H1 (cell line): ENCODE results near the gene DYNC2H1. TPM values are rescaled to one million over a fixed set of nuclear protein-coding genes. Genes with fewer than 3 reads are reported as not detected.

Experiments used
- CTCF ChIA-PET: fragments of 300-600 bp; sonication (Branson Sonifier 250); formaldehyde crosslinking; loops from one replicate; lab custom pipeline; 2021; ENCODE audit not compliant: partially characterized antibody; lab: Charles Lee
- POLR2A ChIA-PET: fragments of 300-600 bp; sonication (Branson Sonifier 250); formaldehyde crosslinking; loops from one replicate; lab custom pipeline; 2021; ENCODE audit warnings: inconsistent platforms; ENCODE audit not compliant: partially characterized antibody; lab: Charles Lee
- DNase-seq, 2 experiments: peaks; one replicate each; pipeline versions ENCODE4 v3.0.0 to v3.0.0-alpha.2; 2010 to 2022; ENCODE audit warnings: low spot score in 2 of 2, low read depth in 1 of 2, mixed read lengths in 1 of 2
- FAIRE-seq: peaks from 2 replicates; lab custom pipeline; 2011; peaks lifted over from hg19 to GRCh38; lab: Jason Lieb, UNC
- H2AFZ ChIP-seq: 2 replicates; pipeline ENCODE4 v1.8.1; 2012; ENCODE audit warnings: low read length, inconsistent platforms
- H2AK5ac ChIP-seq: 2 replicates; pipeline ENCODE4 v1.6.1; 2013; ENCODE audit warnings: low read depth, low read length
- H2BK120ac ChIP-seq: replicated peaks from 2 replicates; pipeline ENCODE3; 2013; ENCODE audit warnings: low read depth, low read length, inconsistent platforms
- H2BK12ac ChIP-seq: 2 replicates; pipeline ENCODE4 v1.6.1; 2013; ENCODE audit warnings: low read depth, low read length
- H2BK15ac ChIP-seq: 2 replicates; pipeline ENCODE4 v1.6.1; 2013; ENCODE audit warnings: low read length
- H2BK20ac ChIP-seq: 2 replicates; pipeline ENCODE4 v1.6.1; 2013; ENCODE audit warnings: low read length
- H2BK5ac ChIP-seq: 2 replicates; pipeline ENCODE4 v1.6.1; 2013; ENCODE audit warnings: low read depth, low read length
- H3K14ac ChIP-seq: 2 replicates; pipeline ENCODE4 v1.6.1; 2013; ENCODE audit warnings: inconsistent platforms; ENCODE audit not compliant: insufficient read length
- H3K18ac ChIP-seq: 2 replicates; pipeline ENCODE4 v1.6.1; 2013; ENCODE audit warnings: low read length; ENCODE audit errors: extremely low read depth
- H3K23ac ChIP-seq: 2 replicates; pipeline ENCODE4 v1.6.1; 2013; ENCODE audit warnings: inconsistent platforms; ENCODE audit not compliant: insufficient read length
- H3K23me2 ChIP-seq: 2 replicates; pipeline ENCODE4 v1.6.1; 2013; ENCODE audit warnings: low read depth, low read length
- H3K27ac ChIP-seq: 2 replicates; pipeline ENCODE4 v1.6.1; 2011; ENCODE audit warnings: low read depth, low read length, inconsistent platforms
- H3K27me3 ChIP-seq, 4 experiments: replicated peaks in 1 of 4; 1 replicate in 1 of 4; 2 replicates in 3 of 4; pipeline versions ENCODE4 v1.6.1 to v1.8.1; 2011 to 2013; ENCODE audit warnings: low read length in 3 of 4, mild to moderate bottlenecking in 3 of 4, inconsistent platforms in 2 of 4, mixed read lengths in 2 of 4, moderate library complexity in 1 of 4; ENCODE audit not compliant: control insufficient read depth in 3 of 4, insufficient read depth in 3 of 4; ENCODE audit errors: extremely low read depth in 1 of 4
- H3K36me3 ChIP-seq, 4 experiments: 2 replicates each; pipeline versions ENCODE4 v1.6.1 to v1.8.1; 2011 to 2013; ENCODE audit warnings: mild to moderate bottlenecking in 4 of 4, low read length in 3 of 4, moderate library complexity in 2 of 4, control low read depth in 1 of 4, inconsistent platforms in 1 of 4; ENCODE audit not compliant: insufficient read depth in 4 of 4, control insufficient read depth in 2 of 4
- H3K4ac ChIP-seq: replicated peaks from 2 replicates; pipeline ENCODE3; 2013; ENCODE audit warnings: low read length, low read depth, mixed read lengths, inconsistent platforms; ENCODE audit not compliant: insufficient read length
- H3K4me1 ChIP-seq, 4 experiments: replicated peaks in 1 of 4; 1 replicate in 1 of 4; 2 replicates in 3 of 4; pipeline versions ENCODE4 v1.6.1 to v1.8.1; 2011 to 2013; ENCODE audit warnings: low read length in 3 of 4, inconsistent platforms in 2 of 4, mixed read lengths in 1 of 4; ENCODE audit not compliant: insufficient read depth in 4 of 4, control insufficient read depth in 3 of 4
- H3K4me2 ChIP-seq, 2 experiments: 2 replicates each; pipeline versions ENCODE4 v1.6.1 to v1.8.1; 2011 to 2013; ENCODE audit warnings: low read depth in 2 of 2, low read length in 2 of 2, control low read depth in 1 of 2, inconsistent platforms in 1 of 2, mild to moderate bottlenecking in 1 of 2; ENCODE audit not compliant: insufficient read depth in 1 of 2
- H3K4me3 ChIP-seq, 4 experiments: fragments of 200-600, 300-600 bp in 1 of 4; sonication (generic), shearing (Covaris generic), sonication (Bioruptor Twin) in 1 of 4; 2 replicates each; pipeline versions ENCODE4 v1.5.1 to v1.8.1; 2011 to 2016; ENCODE audit warnings: low read length in 4 of 4, low read depth in 3 of 4, control low read depth in 2 of 4, inconsistent platforms in 2 of 4, mild to moderate bottlenecking in 2 of 4, mixed read lengths in 1 of 4, moderate library complexity in 1 of 4; ENCODE audit not compliant: insufficient read depth in 2 of 4; ENCODE audit errors: extremely low read depth in 1 of 4
- H3K56ac ChIP-seq: replicated peaks from 2 replicates; pipeline ENCODE3; 2013; ENCODE audit warnings: low read depth, mild to moderate bottlenecking, mixed read lengths, low read length, inconsistent platforms; ENCODE audit not compliant: insufficient read length
- H3K79me1 ChIP-seq: 2 replicates; pipeline ENCODE4 v1.6.1; 2013; ENCODE audit warnings: low read depth, low read length, control low read depth
- H3K79me2 ChIP-seq, 2 experiments: 2 replicates each; pipeline versions ENCODE4 v1.6.1 to v1.8.1; 2012 to 2013; ENCODE audit warnings: low read length in 2 of 2, mild to moderate bottlenecking in 2 of 2, inconsistent platforms in 1 of 2; ENCODE audit not compliant: insufficient read depth in 2 of 2, control insufficient read depth in 1 of 2
- H3K9ac ChIP-seq, 4 experiments: replicated peaks in 1 of 4; 1 replicate in 1 of 4; 2 replicates in 3 of 4; pipeline versions ENCODE4 v1.6.1 to v1.8.1; 2011 to 2013; ENCODE audit warnings: low read depth in 3 of 4, low read length in 3 of 4, control low read depth in 2 of 4, mild to moderate bottlenecking in 2 of 4, moderate library complexity in 2 of 4, inconsistent platforms in 1 of 4; ENCODE audit errors: extremely low read depth in 1 of 4
- H3K9me3 ChIP-seq, 2 experiments: 2 replicates each; pipeline versions ENCODE4 v1.6.1 to v1.8.1; 2012 to 2013; ENCODE audit warnings: mild to moderate bottlenecking in 2 of 2, moderate library complexity in 2 of 2, control low read depth in 1 of 2, inconsistent platforms in 1 of 2, low read depth in 1 of 2, low read length in 1 of 2, mixed read lengths in 1 of 2; ENCODE audit not compliant: insufficient read depth in 2 of 2
- H4K20me1 ChIP-seq, 2 experiments: replicated peaks in 1 of 2; 2 replicates each; pipeline versions ENCODE3 to v1.8.1; 2011 to 2013; ENCODE audit warnings: inconsistent platforms in 2 of 2, low read length in 2 of 2, mild to moderate bottlenecking in 1 of 2; ENCODE audit not compliant: insufficient read depth in 2 of 2, control insufficient read depth in 1 of 2
- H4K5ac ChIP-seq: 2 replicates; pipeline ENCODE4 v1.6.1; 2013; ENCODE audit warnings: low read length, low read depth, mixed read lengths, inconsistent platforms; ENCODE audit not compliant: insufficient read length
- H4K8ac ChIP-seq: 2 replicates; pipeline ENCODE4 v1.8.0; 2013; ENCODE audit warnings: mild to moderate bottlenecking, moderate library complexity, low read length, inconsistent platforms; ENCODE audit not compliant: insufficient read depth; ENCODE audit errors: extremely low read depth
- H4K91ac ChIP-seq: replicated peaks from 2 replicates; pipeline ENCODE3; 2013; ENCODE audit warnings: low read length, mixed read lengths, inconsistent platforms; ENCODE audit not compliant: insufficient read length
- BACH1 ChIP-seq: IDR thresholded peaks from 2 replicates; pipeline ENCODE4 v1.6.1; 2012; ENCODE audit warnings: low read length, improper control_type of control experiment
- BCL11A ChIP-seq, 2 experiments: IDR thresholded peaks; one replicate each; pipeline ENCODE4 v1.6.1; 2011; ENCODE audit warnings: low read depth in 2 of 2, low read length in 2 of 2, mild to moderate bottlenecking in 2 of 2
- CREB1 ChIP-seq: IDR thresholded peaks from 2 replicates; pipeline ENCODE4 v1.6.1; 2012; ENCODE audit warnings: inconsistent platforms
- EGR1 ChIP-seq: IDR thresholded peaks from 2 replicates; pipeline ENCODE4 v1.6.1; 2011; ENCODE audit warnings: low read depth, low read length, borderline replicate concordance
- GTF2F1 ChIP-seq: IDR thresholded peaks from 2 replicates; pipeline ENCODE4 v1.6.1; 2012; ENCODE audit warnings: low read depth, low read length, improper control_type of control experiment, borderline replicate concordance
- HDAC6 ChIP-seq: IDR thresholded peaks from one replicate; pipeline ENCODE4 v1.7.1; 2012; ENCODE audit warnings: low read depth, mild to moderate bottlenecking, inconsistent platforms, low read length, moderate library complexity
- JUN ChIP-seq: IDR thresholded peaks from 2 replicates; pipeline ENCODE4 v1.6.1; 2011; ENCODE audit warnings: low read depth, mild to moderate bottlenecking, improper control_type of control experiment, low read length
- KDM5A ChIP-seq: fragments of 200-600 bp; IDR thresholded peaks from 2 replicates; pipeline ENCODE4 v1.7.1; 2012; ENCODE audit warnings: mild to moderate bottlenecking, low read length, inconsistent platforms, mixed read lengths
- MAFK ChIP-seq: IDR thresholded peaks from 2 replicates; pipeline ENCODE4 v1.6.1; 2012; ENCODE audit warnings: low read depth, mild to moderate bottlenecking, improper control_type of control experiment, low read length
- NANOG ChIP-seq: IDR thresholded peaks from 2 replicates; pipeline ENCODE4 v1.6.1; 2011; ENCODE audit warnings: low read length, low read depth, mild to moderate bottlenecking, inconsistent platforms; ENCODE audit not compliant: insufficient read depth, poor library complexity, severe bottlenecking
- POU5F1 ChIP-seq: IDR thresholded peaks from 2 replicates; pipeline ENCODE4 v1.6.1; 2011; ENCODE audit warnings: low read depth, mild to moderate bottlenecking, low read length, moderate library complexity
- RNF2 ChIP-seq: fragments of 200-900, 300-1000 bp; sonication (generic); IDR thresholded peaks from 2 replicates; pipeline ENCODE4 v1.7.1; 2016; ENCODE audit warnings: borderline replicate concordance, low read depth, mild to moderate bottlenecking, antibody characterized with exemption, low read length; ENCODE audit not compliant: poor library complexity, severe bottlenecking; ENCODE audit errors: missing control alignments
- WGBS, 2 experiments: shearing (Covaris generic) in 1 of 2; methylation state at CpG; one replicate each; pipeline versions ENCODE4 v1.1.6 to v1.1.7; 2013 to 2015; ENCODE audit warnings: low lambda C conversion rate in 2 of 2, mixed read lengths in 2 of 2, inconsistent platforms in 1 of 2, low coverage in 1 of 2, missing lambda C conversion rate in 1 of 2; ENCODE audit not compliant: insufficient replicate concordance in 2 of 2, insufficient coverage in 1 of 2, insufficient read length in 1 of 2; ENCODE audit errors: extremely low coverage in 1 of 2, missing lambda C conversion rate in 1 of 2; 5-methylcytosine and 5-hydroxymethylcytosine counted together
- polyA plus RNA-seq, 7 experiments: library from polyadenylated mRNA; depleted of rRNA in 3 of 7; stranded (reverse) in 5 of 7; unstranded in 2 of 7; fragments of >200 nt in 5 of 7; fragments of 200-250 nt in 2 of 7; gene quantifications; 1 replicate in 5 of 7; 2 replicates in 1 of 7; 4 replicates in 1 of 7; pipeline versions ENCODE4 v1.2.1 to v1.2.3, GENCODE V29; 2011 to 2013; ENCODE audit warnings: missing spikeins in 2 of 7, mixed read lengths in 2 of 7
- total RNA-seq: library from RNA; stranded (reverse); fragmentation: NEBNext Ultra II Directional; extraction: Animal tissue kit (Norgen Biotek cat#: 25700); gene quantifications from 2 replicates; pipeline ENCODE4 v1.2.1, GENCODE V29; 2021
- TF ChIP-seq, protein P1 (sequence below): IDR thresholded peaks from 2 replicates; pipeline ENCODE4 v1.6.1; 2011; ENCODE audit warnings: low read depth, mild to moderate bottlenecking, low read length; ENCODE audit not compliant: insufficient read depth
- TF ChIP-seq, protein P2 (sequence below): IDR thresholded peaks from 2 replicates; pipeline ENCODE4 v1.6.1; 2012; ENCODE audit warnings: inconsistent platforms

Gene DYNC2H1
- total and polyA plus RNA-seq, 2 of the 8 experiments (the other 6 are each of a cell fraction or from before 2014, with no cell fraction given) = 6.2 to 12.0 TPM

DNA sequence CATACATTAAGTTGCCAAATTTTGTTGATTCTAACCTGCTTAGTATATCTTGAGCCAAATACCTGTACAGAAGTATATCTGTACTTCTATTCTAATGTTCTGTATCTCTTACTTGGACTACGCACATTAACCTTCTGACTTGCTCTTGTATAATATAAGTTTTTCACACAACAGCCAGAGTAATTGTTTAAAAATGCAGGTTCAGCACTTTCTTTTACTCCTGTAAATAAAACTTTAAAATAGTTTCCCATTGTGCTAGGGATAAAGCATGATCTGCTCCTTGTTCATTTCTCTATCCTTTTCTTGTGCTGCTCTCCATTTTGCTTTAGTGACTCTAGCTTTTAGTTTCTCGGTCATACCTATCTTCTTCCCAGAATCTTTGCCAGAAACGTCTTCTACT lies 48.3 kb downstream of the DYNC2H1 start:
- no peaks in the 10 kb centered on the region for H3K79me1 ChIP-seq
- no peaks in the 10 kb centered on the region for H4K20me1 ChIP-seq
- no peak overlapping the region for H3K18ac ChIP-seq
- CTCF ChIA-PET = interaction anchor here (1.5 kb wide), 1 partner anchor 16 kb away, joined by 3 read pairs; no protein-coding TSS in a partner anchor
- H3K56ac ChIP-seq = no peak overlapping the region
- no peak overlapping the region for H3K23ac ChIP-seq
- no peaks in the 10 kb centered on the region for H3K79me2 ChIP-seq
- H2BK120ac ChIP-seq = no peak overlapping the region
- FAIRE-seq (no peak), DNase-seq (no peak)
- H2BK5ac ChIP-seq = no peak overlapping the region
- no peak overlapping the region for H3K9ac ChIP-seq
- no peaks in the 10 kb centered on the region for H3K9me3 ChIP-seq
- no peak overlapping the region for H3K14ac ChIP-seq
- no peak overlapping the region for H3K4me3 ChIP-seq
- H3K4me1 ChIP-seq = no peaks in the 10 kb centered on the region
- H4K8ac ChIP-seq = no peak overlapping the region
- H4K91ac ChIP-seq = no peak overlapping the region
- H4K5ac ChIP-seq = no peak overlapping the region
- H3K27me3 ChIP-seq = no peaks in the 10 kb centered on the region
- WGBS, 2 experiments = 89 to 100% methylated on average over 1 to 3 of the region's 3 CpGs
- H2BK20ac ChIP-seq = no peak overlapping the region
- H2BK12ac ChIP-seq = no peak overlapping the region
- no peak overlapping the region for H3K4me2 ChIP-seq
- H2BK15ac ChIP-seq = no peak overlapping the region
- H3K4ac ChIP-seq = no peak overlapping the region
- H3K36me3 ChIP-seq = peaks cover 0 to 6% (median under 1%) of the 10 kb centered on the region in 4 experiments; a peak in 2 of 8 replicates
- H3K23me2 ChIP-seq = no peaks in the 10 kb centered on the region
- no peak overlapping the region for H2AK5ac ChIP-seq
- POLR2A ChIA-PET = no interaction called here
- H2AFZ ChIP-seq = no peak overlapping the region
- no peak overlapping the region for H3K27ac ChIP-seq
- TF ChIP-seq GTF2F1 = no peak
- TF ChIP-seq JUN = no peak
- TF ChIP-seq BACH1 = no peak
- TF ChIP-seq RNF2 = no peak
- TF ChIP-seq BCL11A (IDR thresholded peaks at IDR 0.05; ENCODE audit: low read depth in 2 of 2, low read length in 2 of 2) = no peak
- no peak for TF ChIP-seq NANOG
- TF ChIP-seq, protein P1, sequence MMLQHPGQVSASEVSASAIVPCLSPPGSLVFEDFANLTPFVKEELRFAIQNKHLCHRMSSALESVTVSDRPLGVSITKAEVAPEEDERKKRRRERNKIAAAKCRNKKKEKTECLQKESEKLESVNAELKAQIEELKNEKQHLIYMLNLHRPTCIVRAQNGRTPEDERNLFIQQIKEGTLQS = no peak
- no peak for TF ChIP-seq EGR1
- TF ChIP-seq KDM5A = no peak
- TF ChIP-seq MAFK = no peak
- TF ChIP-seq CREB1 = no peak
- no peak for TF ChIP-seq HDAC6
- TF ChIP-seq, protein P2, sequence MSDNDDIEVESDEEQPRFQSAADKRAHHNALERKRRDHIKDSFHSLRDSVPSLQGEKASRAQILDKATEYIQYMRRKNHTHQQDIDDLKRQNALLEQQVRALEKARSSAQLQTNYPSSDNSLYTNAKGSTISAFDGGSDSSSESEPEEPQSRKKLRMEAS = no peak
- TF ChIP-seq POU5F1 = no peak
